HG03045 (cell line): ENCODE results near the gene PRF1.
"Not testable (repeated sequence)": the region's sequence is repeated elsewhere in the genome, so short reads cannot be mapped to it uniquely, and the experiment has no call there.

Source experiments
- ATAC-seq: cut with Tn5 transposase; IDR thresholded peaks from one replicate; pipeline ENCODE4 v1.9.1; 2021; ENCODE audit warnings: mild to moderate bottlenecking, moderate library complexity; ENCODE audit not compliant: unreplicated experiment

The PRF1 gene

DNA sequence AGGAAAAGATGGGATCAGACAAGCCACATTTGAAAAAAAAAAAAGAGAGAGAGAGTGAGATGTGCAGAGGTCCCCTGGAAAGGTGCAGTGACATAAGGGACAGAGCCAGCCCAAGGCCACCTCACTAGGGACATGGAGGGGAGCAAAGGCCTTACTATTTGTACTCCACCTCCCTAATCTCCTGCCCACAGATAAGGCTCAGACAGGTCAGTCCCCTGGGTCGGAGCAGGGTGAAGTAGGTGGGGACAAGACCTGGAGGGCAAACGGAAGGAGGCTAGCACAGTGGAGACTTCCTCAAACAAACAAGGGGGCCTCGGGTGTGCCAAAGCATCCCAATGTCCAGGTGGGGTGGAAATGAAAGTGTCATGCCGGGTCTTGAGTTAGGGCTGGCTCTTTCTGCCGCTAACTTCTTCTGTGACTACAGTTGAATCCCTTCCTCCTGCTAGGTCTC, 7.0 kb downstream of the PRF1 start:
- no peak for ATAC-seq

DNA sequence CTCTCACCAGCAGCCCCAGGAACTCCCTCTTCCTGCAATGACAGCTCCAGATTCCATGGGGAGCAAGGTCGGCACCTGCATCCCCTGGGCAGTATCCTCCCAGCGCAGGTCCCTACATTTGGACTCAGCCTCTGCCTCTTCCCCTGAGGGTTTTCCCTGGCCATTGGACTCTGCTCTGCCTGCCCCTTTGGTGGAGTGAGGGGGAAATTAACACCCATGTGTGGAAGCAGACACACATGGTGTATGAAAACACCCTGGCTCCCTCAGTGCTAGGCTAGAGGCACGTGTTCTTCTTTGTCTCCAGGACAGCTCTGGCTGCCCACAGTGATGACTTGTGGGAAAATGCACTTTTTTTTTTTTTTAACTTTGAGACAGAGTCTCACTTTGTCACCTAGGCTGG, 8.4 kb downstream of the PRF1 start:
- ATAC-seq = no peak

GRCh38 chr10:70593513-70593890, 9.0 kb downstream of the PRF1 start:
- no peak for ATAC-seq

GRCh38 chr10:70592746-70593512, 9.6 kb downstream of the PRF1 start:
- no peak for ATAC-seq

- ATAC-seq = no peak
Observed at GRCh38 chr10:70592186-70592735, 10.3 kb downstream of the PRF1 start.

DNA sequence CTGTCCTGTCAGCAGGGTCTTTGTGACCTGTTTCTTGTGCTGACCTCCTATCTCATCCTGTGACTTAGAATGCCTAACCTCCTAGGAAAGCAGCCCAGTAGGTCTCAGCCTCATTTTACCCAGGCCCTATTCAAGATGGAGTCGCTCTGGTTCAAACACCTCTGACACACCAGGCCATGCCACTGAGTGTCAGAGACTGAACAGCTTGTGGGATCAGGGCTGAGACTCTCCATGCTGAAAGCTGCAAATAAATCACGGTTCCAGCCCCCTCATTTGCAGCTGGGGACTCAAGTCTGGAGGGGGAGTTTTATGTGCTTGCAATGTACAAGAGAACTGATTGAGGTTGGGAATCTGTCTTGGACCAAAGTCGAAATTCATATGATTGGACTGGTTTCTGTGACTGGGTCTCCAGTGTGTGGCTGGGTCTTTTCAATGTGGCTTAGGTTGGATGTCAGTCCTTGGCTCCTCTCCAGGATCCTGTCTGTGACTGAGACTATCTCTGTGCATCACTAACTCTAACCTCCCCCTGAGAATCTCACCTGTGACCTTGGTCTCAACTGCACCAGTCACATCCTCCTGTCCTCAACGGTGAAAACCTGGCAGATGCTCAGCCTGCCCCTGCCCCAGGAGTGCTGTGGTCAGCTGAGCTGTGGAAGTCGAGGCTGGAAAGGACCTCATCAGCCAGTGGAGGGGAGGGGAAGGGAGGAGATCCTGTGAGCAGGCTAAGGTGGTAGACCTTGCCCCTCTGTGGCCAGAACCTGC, 11.7 kb downstream of the PRF1 start:
- no peak for ATAC-seq

DNA sequence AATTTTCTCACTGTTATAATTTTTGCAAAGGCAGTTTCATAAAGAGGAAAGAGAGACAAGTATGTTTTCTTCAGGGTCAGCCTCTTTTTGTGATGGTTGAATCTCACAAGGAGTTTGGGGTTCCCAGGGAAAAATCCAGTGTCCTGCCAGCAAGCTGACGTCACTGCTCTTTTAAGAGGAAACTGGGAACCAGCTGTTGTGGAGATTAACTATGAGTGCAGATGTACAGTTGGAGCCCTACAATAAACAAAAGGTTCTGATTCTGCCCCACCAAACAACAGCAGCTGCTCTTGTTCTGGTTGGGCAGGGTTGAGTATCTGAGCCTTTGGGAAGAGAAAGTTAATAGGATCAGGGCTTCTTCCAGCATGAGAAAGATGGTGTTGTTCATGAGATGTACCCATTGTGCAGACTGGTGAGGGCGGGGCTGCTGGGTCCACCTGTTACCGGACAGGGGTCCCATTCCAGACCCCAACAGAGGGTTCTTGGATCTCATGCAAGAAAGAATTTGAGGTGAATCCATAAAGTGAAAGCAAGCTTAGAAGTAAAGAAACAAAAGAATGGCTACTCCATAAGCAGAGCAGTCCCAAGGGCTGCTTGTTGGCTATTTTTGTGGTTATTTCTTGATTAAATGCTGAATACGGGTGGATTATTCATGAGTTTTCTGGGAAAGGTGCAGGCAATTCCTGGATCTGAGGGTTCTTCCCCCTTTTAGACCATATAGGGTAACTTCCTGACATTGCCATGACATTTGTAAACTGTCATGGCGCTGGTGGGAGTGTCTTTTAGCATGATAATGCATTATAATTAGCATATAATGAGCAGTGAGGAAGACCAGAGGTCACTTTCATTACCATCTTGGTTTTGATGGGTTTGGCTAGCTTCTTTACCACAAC, 12.5 kb downstream of the PRF1 start:
- ATAC-seq = no peak

GRCh38 chr10:70588859-70589570, 13.5 kb downstream of the PRF1 start:
- no peak for ATAC-seq

DNA sequence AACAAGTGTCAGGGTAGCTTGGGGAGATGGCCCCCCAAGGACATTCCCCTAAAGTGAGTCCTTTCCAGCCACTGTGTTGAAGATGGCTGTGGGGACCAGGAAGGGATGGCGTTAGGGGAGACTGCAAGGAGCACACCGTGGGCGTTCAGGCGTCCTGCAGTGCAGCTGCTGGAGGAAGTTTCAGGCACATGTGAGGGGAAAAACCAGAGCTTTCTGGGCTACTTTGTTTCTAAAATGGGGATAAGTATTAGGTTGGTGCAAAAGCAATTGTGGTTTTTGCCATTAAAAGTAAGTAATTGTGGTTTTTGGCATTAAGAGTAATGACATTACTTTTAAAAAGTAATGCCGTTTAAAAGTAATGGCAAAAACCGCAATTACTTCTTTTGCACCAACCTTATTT, 14.3 kb downstream of the PRF1 start:
- no peak for ATAC-seq

DNA sequence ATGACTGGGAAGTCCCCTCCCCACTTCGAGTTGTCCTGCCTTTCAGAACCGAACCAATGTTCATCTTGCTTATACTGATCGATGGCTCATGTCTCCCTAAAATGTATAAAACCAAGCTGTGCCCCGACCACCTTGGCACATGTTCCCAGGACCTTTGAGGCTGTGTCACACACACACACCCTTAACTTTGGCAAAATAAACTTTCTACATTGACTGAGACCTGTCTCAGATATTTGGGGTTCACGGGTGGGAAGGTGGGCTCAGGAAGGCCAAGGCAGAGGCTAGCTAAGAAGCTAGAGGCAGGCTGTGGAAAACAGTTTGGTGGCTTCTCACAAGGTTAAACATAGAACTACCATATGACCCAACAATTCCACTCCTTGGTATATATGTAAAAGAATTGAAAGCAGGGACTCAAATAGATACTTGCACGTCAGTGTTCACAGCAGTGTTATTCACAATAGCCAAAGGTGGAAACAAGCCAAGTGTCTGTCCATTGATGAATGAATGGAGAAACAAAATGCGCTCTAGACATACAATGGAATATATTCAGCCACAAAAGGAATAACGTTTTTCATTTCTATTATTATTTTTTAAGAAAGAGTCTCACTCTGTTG, 15.4 kb downstream of the PRF1 start:
- no peak for ATAC-seq

DNA sequence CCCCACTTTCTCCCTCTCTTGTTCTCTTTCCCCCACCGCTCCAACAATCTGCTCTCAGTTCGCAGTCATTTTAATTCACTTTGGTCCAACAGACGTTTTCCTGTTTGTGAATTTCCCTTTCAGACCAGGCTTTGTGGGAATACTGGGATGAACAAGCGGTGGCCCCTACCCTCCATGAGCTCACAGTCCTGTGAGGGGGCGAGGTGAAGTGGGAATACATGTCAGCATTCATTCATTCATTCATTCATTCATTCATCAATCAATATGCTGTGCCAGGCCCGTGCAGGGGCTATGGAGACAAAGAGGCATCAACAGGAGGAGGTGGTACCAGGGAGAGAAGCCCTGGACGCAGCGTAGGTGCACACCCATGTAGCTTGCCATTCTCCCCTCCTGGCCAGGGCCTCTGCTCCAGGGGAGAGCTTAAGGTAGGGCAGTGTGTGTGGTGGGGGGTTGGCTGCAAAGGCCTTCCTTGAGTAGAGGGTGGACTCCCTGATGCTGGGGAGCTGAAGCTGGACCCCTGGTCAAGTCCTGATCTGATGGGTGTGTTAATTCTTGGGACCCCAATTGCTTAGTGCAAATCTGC, 16.1 kb downstream of the PRF1 start:
- ATAC-seq = no peak

DNA sequence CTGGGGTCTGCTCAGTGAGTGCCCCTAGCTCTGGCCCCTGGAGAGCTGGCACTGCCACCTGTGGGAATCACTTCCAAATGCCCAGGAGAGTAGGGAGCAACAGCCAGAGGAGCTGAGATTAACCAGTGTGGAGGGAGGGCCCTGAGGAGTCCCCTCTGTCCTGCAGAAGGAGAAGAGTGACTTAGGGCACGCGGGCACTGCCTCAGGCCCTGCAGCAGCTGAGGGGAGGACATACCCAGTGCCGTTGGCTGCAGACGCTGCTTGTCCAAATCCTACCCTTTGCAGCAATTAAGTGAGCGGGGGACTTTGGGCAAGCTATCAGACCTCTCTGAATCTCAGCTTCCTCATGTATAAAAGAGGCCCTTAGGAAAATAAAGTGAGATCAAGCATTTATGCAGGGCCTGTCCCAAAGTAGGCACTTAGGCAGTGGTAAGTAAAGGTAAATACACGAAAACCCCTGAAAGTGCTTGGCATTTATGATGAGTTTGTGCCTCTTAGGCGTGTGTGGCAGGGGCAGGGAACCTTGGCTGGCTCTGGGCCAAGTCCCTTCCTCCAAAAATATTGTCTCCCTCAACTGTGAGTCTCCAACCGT, 16.9 kb downstream of the PRF1 start:
- ATAC-seq = no peak

DNA sequence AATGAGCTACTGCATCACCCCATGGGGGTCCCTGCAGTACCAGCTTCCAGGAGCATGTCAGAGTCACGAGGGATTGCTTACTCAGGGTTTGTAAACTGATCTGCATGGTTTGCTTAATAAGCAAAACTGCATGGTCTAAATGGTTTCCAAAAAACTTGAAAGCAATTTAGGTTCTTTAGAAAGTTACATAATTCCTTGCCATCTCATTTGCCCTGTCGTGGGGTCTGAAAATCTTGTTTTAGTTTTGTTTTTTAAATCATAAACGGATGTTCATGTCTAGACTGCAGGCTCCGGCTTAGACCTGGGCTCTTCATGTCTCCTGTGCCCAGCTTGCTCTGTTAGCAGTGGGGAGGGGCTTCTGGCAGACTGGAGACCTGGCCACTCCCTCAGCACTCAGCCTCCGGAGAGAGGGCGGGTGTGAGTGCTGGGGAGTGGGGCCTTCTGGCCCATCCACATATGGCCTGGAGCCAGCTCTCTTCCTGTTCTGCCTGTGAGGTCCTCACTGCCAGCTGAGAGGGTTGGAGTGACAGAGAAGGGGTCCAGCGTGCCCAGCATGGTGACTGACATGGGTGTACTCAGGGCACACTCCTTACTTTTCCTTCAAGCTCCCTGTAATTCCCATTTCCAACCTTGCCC, 17.5 kb downstream of the PRF1 start:
- no peak for ATAC-seq

DNA sequence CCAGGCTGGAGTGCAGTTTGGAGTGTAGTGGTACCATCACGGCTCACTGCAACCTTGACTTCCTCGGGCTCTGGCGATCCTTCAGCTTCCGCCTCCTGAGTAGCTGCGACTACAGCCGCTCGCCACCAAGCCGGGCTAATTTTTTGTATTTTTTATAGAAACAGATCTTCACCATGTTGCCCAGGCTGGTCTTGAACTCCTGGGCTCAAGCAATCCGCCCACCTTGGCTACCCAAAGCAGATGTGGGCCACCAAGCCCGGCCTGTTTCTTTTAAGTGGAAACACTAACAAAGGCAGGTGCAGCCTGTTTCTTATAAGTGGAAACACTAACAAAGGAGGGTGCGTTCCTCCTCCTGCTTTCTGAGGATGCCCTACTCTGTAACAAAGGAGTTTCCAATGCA, 18.2 kb downstream of the PRF1 start:
- no peak for ATAC-seq

DNA sequence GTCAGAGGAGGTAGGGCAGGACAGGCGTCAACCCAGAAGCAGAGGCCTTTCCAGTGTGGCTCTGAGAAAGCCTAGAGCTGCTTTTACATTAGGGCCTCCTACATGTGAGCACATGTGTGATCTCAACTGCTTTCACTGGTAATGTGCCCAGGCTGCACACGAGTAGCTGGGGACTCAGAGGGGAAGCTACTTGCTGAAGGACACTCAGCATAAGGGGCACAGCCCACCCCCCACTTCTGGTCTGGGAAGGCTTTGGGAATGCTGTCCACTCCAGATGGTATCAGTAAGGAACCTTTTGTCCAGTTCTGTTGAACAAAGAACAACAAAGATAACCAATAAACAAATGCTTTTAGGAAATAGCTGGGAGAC, 18.9 kb downstream of the PRF1 start:
- no peak for ATAC-seq

DNA sequence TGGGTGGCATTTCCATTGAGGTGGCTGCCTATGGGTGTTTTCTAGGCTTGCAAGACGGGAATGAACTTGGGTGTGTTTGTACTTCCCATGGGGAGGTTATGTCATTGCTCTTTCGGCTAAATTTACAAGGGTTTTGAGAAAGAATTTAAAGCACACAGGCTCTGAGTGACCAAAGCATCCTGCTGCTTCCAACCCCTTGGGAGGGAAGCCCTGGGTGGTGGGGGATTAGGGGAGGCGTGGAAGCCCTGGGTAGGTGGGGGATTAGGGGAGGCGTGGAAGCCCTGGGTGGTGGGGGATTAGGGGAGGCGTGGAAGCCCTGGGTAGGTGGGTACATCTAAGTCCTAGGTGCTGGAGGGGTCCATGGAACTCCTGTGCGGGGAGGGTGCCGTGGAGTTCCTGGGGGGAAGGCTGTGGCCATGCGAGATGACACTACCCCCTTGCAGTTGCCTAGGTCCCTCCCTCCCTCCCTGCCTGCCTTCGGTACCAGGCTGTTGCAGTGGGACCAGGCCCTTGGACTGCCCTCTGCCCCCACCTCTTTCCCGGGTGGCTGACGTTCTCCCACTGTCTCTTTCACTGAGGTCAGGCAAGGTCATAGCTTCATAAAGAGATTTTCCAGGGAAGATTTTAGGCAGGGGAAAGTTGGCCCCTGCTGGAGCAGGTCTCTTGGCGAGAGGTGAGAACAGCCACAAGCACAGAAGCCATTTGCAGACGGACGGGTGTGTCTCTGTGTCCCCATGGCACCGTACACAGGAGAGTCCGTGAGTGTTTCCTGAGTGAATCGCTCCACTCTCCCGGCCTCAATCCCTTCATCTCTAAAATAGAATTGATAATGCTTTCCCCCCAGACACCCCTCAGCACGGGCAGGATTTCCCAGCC, 19.5 kb downstream of the PRF1 start:
- ATAC-seq = no peak

DNA sequence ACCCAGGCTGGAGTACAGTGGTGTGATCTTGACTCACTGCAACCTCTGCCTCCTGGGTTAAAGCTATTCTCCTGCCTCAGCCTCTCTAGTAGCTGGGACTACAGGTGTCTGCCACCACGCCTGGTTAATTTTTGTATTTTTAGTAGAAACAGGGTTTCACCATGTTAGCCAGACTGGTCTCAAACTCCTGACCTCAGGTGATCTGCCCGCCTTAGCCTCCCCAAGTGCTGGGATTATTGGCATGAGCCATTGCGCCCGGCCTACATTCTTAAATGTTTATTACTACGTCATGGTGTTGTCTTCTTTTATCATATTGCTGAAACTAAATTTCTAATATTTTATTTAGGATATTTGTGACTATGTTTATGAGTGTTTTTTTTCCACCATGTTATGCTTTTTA, 21.4 kb downstream of the PRF1 start:
- not testable (repeated sequence) for ATAC-seq
